ENCODE results near the gene BCL2L11.
"Not testable (repeated sequence)": the region's sequence is repeated elsewhere in the genome, so short reads cannot be mapped to it uniquely, and the experiment has no call there.

Gene BCL2L11

GRCh38 chr2:111120253-111121027 lies at the start of gene BCL2L11:
Gene BCL2L11 (plus strand): TSS chr2:111120914. CDS start chr2:111123746, 2,832 bp downstream.
- peak; percentile 92 for DNase-seq

- no peak for DNase-seq
Observed at GRCh38 chr2:111071600-111072171, 49.0 kb upstream of the BCL2L11 start.

DNA sequence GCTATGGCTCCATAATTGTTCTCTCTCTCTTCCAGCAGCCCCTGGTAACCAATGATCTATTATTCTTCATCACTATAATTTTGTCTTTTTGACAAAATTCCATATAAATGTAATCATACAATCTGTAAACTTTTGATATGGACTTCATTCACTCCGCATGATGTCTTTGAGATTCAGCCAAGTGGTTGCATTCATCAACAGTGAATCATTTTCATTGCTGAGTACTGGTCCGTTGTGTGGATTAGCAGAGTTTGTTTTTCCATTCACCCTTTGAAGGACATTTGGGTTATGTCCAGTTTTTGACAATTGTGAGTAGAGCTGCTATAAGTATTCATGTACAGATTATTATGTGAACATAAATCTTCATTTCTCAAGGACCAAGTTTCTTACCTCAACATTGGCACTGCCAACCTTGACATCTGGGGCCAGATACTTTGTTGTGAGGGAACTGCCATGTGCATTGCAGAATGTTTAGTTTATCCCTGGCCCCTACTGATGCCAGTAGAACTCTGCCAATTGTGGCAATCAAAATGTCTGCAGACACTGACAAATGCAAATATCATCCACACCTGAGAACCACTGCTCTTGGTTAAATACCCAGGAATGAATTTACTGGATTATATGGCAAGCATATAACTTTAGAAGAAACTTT lies 48.4 kb upstream of the BCL2L11 start:
- no peak for DNase-seq

DNA sequence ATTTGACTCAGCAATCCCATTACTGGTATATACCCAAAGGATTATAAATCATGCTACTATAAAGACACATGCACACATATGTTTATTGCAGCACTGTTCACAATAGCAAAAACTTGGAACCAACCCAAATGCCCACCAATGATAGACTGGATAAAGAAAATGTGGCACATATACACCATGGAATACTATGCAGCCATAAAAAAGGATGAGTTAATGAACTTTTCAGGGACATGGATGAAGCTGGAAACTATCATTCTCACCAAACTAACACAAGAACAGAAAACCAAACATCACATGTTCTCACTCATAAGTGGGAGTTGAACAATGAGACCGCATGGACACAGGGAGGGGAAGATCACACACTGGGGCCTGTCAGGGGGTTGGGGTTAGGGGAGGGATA lies 38.1 kb upstream of the BCL2L11 start:
- not testable (repeated sequence) for DNase-seq

DNA sequence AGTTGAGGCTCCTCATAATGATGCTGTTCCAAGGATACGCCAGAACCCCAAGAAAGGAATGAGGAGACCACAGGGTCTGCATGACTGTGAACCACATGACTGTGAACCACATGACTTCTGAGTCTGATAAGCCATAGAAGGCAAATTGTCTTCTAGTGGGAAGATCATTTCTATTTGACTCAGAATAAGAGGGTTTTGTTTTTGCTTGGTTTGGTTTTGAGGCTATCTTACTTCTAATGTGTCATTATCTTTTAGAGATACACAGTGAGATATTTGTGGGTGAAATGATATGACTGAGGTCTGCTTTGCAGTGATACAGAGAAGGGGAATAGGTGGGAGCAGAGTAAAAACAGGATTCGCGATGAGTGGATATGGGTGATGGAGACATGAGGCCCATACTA lies 28.9 kb upstream of the BCL2L11 start:
- no peak for DNase-seq

DNA sequence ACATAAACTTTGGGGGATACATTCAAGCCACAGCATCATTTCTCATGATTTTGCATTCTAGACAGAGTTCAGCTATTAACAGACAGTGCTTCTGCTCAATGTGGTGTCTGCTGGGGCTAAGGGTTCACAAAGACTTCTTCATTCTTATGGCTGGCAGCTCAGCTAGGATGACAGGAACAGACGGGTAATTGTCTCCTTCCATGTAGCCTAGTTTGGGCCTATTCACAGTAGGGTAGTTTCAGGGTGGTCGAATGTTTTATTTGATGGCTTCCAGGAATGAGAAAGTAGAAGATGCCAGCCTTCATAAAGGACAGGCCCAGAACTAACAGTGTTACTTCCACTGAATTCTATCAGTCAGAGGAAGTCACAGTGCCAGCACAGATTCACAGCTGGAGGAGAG lies 26.0 kb upstream of the BCL2L11 start:
- DNase-seq = no peak

- DNase-seq = no peak
Observed at GRCh38 chr2:111095434-111095833, 25.3 kb upstream of the BCL2L11 start.

DNA sequence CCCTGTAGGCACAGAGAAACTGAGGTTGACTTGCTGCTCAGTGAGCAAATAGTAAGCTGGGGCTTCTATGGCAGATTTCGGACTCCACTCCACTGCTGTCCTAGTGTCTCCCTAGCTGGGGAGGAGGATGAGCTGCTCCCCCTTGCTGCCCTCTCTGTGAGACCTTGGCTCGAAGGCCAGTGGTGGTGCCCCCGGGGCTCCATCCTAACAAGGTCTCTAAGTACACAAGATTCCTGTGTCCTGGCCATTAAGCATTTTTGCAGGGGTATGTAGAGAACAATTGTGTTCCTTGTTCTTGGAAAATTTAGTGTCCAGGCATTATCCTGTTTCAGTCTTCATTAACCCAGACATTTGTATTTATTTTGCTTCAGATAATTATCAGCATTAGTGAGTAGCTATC lies 21.3 kb upstream of the BCL2L11 start:
- no peak for DNase-seq

DNA sequence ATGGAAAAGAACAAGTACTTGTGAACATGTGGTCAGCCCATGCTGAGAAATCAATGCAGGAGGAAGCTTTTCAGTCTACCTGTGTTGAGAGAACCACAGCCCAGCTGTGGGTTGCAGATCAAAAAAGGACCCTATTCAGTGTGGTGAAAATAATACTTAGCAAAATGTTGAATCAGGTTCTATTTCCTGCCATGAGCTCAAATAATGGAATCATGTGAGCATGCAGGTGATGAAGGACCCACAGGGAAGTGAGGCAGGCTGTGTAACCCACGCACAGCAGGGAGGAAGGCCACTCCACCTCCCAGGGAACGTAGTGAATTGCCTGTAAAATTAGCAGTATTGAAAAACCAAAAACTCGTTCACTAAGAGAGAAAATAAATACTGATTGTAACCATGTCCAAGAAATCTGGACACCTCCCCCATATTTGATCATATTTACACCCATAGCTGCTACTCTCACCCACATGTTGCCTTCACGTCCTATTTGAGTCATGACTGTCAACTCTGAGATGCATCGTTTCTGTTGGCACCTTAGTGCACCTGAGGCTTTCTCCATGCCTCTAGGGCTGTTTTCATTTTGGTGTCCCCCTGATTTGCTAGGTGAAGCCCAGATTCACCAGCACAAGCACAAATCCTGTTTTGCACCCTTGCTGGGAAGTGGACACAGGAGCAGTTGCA lies 20.5 kb upstream of the BCL2L11 start:
- no peak for DNase-seq

- no peak for DNase-seq
Observed at GRCh38 chr2:111100765-111101162, 19.9 kb upstream of the BCL2L11 start.

GRCh38 chr2:111101592-111101991 lies 19.1 kb upstream of the BCL2L11 start:
- no peak for DNase-seq

DNA sequence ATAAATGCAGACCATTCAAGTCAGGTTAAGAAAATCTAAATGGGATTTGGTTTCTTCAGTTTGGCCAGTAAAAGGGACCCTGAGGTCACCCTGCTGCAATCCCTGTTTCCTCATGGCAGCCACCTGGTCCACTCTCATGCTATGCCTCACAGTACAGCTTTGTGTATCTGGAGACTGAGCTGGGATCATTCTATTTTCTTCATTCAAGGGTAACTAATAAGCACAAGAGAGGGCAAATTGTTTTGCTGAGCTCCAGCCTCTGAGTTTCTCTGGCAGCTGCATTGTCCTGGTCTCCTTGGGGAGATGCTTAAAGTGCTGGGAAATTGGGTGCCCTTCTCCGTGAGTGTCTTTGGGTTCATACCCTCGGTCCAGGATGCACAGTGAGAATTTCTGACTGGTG lies 18.5 kb upstream of the BCL2L11 start:
- no peak for DNase-seq

DNA sequence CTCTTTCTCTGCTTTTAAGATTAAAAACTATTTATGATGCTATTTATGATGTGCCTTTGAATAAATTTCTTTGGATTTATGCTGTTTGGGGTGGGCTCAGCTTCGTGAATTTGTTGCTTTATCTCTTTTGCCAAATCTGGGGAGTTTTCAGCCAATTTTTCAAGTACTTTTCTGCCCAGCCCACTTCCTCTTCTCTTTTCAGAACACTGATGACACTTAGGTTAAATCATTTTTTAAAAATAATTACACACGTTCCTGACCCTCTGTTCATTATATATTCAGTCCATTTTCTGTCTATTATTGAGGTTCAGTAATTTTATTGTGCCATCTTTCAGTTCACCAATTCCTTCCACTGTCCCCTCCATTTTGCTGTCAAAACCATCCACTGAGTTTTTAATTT lies 14.8 kb upstream of the BCL2L11 start:
- DNase-seq = no peak

DNA sequence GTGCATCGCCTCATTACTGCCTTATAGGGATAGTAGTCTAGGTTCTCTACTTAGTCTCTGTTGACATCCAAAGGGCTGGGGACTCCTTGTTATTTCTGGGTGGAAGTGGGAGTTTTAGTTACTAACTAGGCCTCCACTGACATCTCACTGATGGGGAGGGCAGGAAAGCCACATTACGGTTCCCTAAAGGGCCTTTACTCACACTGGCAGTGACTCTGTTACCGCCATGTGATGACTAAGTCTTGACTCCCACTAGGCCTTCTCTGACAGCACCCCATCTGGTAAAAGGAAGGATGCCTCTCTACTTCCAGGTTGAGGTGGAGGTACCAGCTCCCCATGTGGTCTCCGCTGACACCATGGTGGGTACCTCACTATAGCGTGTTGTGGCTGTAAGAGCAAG lies 14.0 kb upstream of the BCL2L11 start:
- DNase-seq = no peak

GRCh38 chr2:111108745-111109271 lies 11.9 kb upstream of the BCL2L11 start:
- no peak for DNase-seq

DNA sequence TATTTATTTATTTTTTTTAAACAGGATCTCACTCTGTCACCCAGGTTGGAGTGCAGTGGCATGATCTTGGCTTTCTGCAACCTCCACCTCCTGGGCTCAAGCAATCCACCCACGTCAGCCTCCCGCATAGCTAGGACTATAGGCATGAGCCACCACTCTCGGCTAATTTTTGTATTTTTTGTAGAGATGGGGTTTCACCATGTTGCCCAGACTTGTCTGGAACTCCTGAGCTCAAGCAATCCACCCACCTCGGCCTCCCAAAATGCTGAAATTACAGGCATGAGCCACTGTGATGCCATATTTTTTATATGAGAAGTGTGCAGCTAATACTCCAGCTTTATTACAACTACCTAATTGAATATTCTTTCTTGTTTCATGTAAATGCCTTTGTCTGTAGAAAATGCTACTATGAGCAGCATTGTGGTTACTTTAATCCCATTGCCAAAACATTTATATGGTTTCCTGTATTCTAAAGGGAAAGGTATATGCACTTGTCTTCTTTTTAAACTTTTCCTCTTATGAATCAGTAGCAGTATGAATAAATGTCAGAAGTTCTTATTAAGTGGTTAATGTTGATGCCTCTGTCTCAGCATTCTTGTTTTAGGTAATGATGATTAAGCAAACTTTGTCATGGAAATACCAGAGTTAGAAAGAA lies 9.5 kb upstream of the BCL2L11 start:
- no peak for DNase-seq

GRCh38 chr2:111113838-111114237 lies 6.9 kb upstream of the BCL2L11 start:
- no peak for DNase-seq

GRCh38 chr2:111116011-111116746 lies 4.5 kb upstream of the BCL2L11 start:
- DNase-seq = no peak

GRCh38 chr2:111116843-111117597 lies 3.7 kb upstream of the BCL2L11 start:
- peak; percentile 78 for DNase-seq

GRCh38 chr2:111117598-111118480 lies 2.9 kb upstream of the BCL2L11 start:
- DNase-seq = no peak
